OCI-LY7 (cell line): ENCODE measurements around the gene MAPRE2. TPM values are rescaled to one million over a fixed set of nuclear protein-coding genes. Genes with fewer than 3 reads are reported as not detected.

Source experiments
- BruUV-seq: library from RNA; stranded (reverse); fragments of 400-500 nt; replicated peaks from 2 replicates; lab custom pipeline; 2021; lab: Mats Ljungman, UMichigan
- CTCF ChIA-PET: fragments of 300-600 bp; sonication (Branson Sonifier 250); formaldehyde crosslinking; loops from one replicate; lab custom pipeline; 2022; ENCODE audit warnings: antibody characterized with exemption; ENCODE audit not compliant: unreplicated experiment; lab: Charles Lee
- POLR2A ChIA-PET: fragments of 300-600 bp; sonication (Branson Sonifier 250); formaldehyde crosslinking; loops from one replicate; lab custom pipeline; 2022; ENCODE audit warnings: antibody characterized with exemption; lab: Charles Lee
- DNase-seq: peaks from one replicate; pipeline ENCODE4 v3.0.0-alpha.2; 2015; ENCODE audit warnings: low spot score
- H2AFZ ChIP-seq: fragments of 200-600 bp; sonication (generic), shearing (Covaris generic); 2 replicates; pipeline ENCODE4 v1.6.1; 2014; ENCODE audit warnings: mild to moderate bottlenecking, antibody characterized with exemption, low read length, moderate library complexity
- H3K27ac ChIP-seq: fragments of 200-600 bp; sonication (generic); 2 replicates; pipeline ENCODE4 v1.5.1; 2014; ENCODE audit warnings: mixed run types, low read depth, mild to moderate bottlenecking, moderate library complexity, low read length, inconsistent platforms; ENCODE audit not compliant: poor library complexity, severe bottlenecking
- H3K36me3 ChIP-seq: fragments of 200-600 bp; sonication (generic); 2 replicates; pipeline ENCODE4 v1.6.1; 2014; ENCODE audit warnings: mild to moderate bottlenecking, antibody characterized with exemption, low read length, moderate library complexity, mixed read lengths; ENCODE audit not compliant: insufficient read depth
- H3K4me1 ChIP-seq: fragments of 200-600 bp; sonication (generic); 2 replicates; pipeline ENCODE4 v1.5.1; 2014; ENCODE audit warnings: mild to moderate bottlenecking, low read length; ENCODE audit not compliant: insufficient read depth, poor library complexity, severe bottlenecking
- H3K4me2 ChIP-seq: fragments of 200-600 bp; sonication (generic); 2 replicates; pipeline ENCODE4 v1.6.1; 2014; ENCODE audit warnings: mild to moderate bottlenecking, low read length
- H3K4me3 ChIP-seq: fragments of 200-600 bp; sonication (generic); 2 replicates; pipeline ENCODE4 v1.5.1; 2014; ENCODE audit warnings: mild to moderate bottlenecking, low read depth, low read length; ENCODE audit not compliant: poor library complexity, severe bottlenecking
- H3K79me2 ChIP-seq: fragments of 200-600 bp; sonication (generic); 2 replicates; pipeline ENCODE4 v1.6.1; 2016; ENCODE audit warnings: low read depth, mild to moderate bottlenecking, low read length, moderate library complexity, mixed read lengths; ENCODE audit not compliant: insufficient read depth
- H3K9me2 ChIP-seq: fragments of 200-600 bp; sonication (generic); 2 replicates; pipeline ENCODE4 v1.6.1; 2016; ENCODE audit warnings: mild to moderate bottlenecking, low read length, mixed read lengths; ENCODE audit not compliant: insufficient read depth
- H3K9me3 ChIP-seq: fragments of 200-600 bp; sonication (generic); 2 replicates; pipeline ENCODE4 v1.6.1; 2014; ENCODE audit warnings: mild to moderate bottlenecking, mixed run types, low read length, mixed read lengths
- H4K20me1 ChIP-seq: fragments of 200-600 bp; sonication (generic); 2 replicates; pipeline ENCODE4 v1.6.1; 2014; ENCODE audit warnings: mild to moderate bottlenecking, antibody characterized with exemption, low read length, moderate library complexity, mixed read lengths; ENCODE audit not compliant: insufficient read depth
- EZH2phosphoT487 ChIP-seq: fragments of 200-600 bp; sonication (generic); IDR thresholded peaks from 2 replicates; pipeline ENCODE4 v1.6.1; 2018; ENCODE audit warnings: low read depth, borderline replicate concordance, mild to moderate bottlenecking, mixed run types, antibody characterized with exemption, low read length, moderate library complexity, mixed read lengths
- intact Hi-C: fragments of 100-400 bp; cut with micrococcal nuclease; formaldehyde crosslinking; loops from one replicate; pipeline ENCODE4 v1.10.0; 2022; ENCODE audit not compliant: unreplicated experiment
- total RNA-seq, 2 experiments: library from RNA; depleted of rRNA in 1 of 2; stranded (reverse); fragments of >200 nt in 1 of 2; shearing (Covaris generic) in 1 of 2; gene quantifications; 2 replicates each; pipeline ENCODE4 v1.2.3, GENCODE V29; 2014 to 2022
- TF ChIP-seq, protein P1 (sequence below): fragments of 200-600 bp; sonication (generic); conservative IDR thresholded peaks from 2 replicates; pipeline ENCODE4 v1.5.1; 2014; ENCODE audit warnings: mild to moderate bottlenecking, antibody characterized with exemption, low read length, moderate library complexity, mixed read lengths

The MAPRE2 gene
- total RNA-seq, 2 experiments from 2014 or later: 17.1 to 35.2 TPM

DNA sequence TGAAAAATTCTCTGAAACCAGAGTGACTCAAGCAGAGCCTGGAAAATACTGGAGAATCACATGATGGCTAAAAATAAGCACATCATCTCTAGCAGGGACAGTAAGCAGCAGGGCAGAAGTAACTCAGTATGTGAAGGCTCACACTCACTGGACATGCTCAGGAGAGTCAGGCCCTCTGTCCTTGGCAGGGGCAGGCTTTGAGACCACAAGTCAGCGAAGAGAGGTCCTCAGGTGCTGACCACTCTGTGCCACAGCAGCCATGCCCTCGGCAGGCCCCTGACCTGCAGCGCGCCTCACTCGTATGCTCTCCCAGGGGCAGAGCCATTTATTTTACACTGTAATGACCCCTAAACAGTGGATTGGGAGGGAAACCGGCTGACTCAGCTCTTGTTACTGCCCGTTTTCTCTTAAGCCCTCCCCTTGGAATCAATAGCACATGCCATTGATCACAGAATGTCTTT is 76.8 kb downstream of the MAPRE2 start:
- H2AFZ ChIP-seq: no peak overlapping the region
- no peak overlapping the region for H3K27ac ChIP-seq
- H3K36me3 ChIP-seq: no peaks in the 10 kb centered on the region; the same call in 1 of the 2 replicates
- no peaks in the 10 kb centered on the region for H3K9me2 ChIP-seq
- no peaks in the 10 kb centered on the region for H3K79me2 ChIP-seq
- no peaks in the 10 kb centered on the region for H4K20me1 ChIP-seq
- no peak overlapping the region for H3K4me3 ChIP-seq
- BruUV-seq: no TSS peak
- no peak for DNase-seq
- H3K4me1 ChIP-seq: peaks cover 5% of the 10 kb centered on the region
- CTCF ChIA-PET: no interaction called here
- no peak overlapping the region for H3K4me2 ChIP-seq
- intact Hi-C loops: no loop called here
- TF ChIP-seq, protein P1, sequence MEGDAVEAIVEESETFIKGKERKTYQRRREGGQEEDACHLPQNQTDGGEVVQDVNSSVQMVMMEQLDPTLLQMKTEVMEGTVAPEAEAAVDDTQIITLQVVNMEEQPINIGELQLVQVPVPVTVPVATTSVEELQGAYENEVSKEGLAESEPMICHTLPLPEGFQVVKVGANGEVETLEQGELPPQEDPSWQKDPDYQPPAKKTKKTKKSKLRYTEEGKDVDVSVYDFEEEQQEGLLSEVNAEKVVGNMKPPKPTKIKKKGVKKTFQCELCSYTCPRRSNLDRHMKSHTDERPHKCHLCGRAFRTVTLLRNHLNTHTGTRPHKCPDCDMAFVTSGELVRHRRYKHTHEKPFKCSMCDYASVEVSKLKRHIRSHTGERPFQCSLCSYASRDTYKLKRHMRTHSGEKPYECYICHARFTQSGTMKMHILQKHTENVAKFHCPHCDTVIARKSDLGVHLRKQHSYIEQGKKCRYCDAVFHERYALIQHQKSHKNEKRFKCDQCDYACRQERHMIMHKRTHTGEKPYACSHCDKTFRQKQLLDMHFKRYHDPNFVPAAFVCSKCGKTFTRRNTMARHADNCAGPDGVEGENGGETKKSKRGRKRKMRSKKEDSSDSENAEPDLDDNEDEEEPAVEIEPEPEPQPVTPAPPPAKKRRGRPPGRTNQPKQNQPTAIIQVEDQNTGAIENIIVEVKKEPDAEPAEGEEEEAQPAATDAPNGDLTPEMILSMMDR: no peak
- TF ChIP-seq EZH2phosphoT487: no peak
- POLR2A ChIA-PET: interaction anchor here (1.1 kb wide), 1 partner anchor 92 kb away, joined by 3 read pairs; no protein-coding TSS in a partner anchor
- H3K9me3 ChIP-seq: no peaks in the 10 kb centered on the region

GRCh38 chr18:35118641-35119040 is 77.4 kb downstream of the MAPRE2 start:
- TF ChIP-seq EZH2phosphoT487: no peak
- TF ChIP-seq, protein P1: no peak
- no peaks in the 10 kb centered on the region for H4K20me1 ChIP-seq
- H3K4me2 ChIP-seq: no peak overlapping the region
- H3K4me1 ChIP-seq: peaks cover 5% of the 10 kb centered on the region
- H3K79me2 ChIP-seq: no peaks in the 10 kb centered on the region
- H3K9me3 ChIP-seq: no peaks in the 10 kb centered on the region
- CTCF ChIA-PET: no interaction called here
- H3K9me2 ChIP-seq: no peaks in the 10 kb centered on the region
- no TSS peak for BruUV-seq
- H2AFZ ChIP-seq: no peak overlapping the region
- no peaks in the 10 kb centered on the region; the same call in 1 of the 2 replicates for H3K36me3 ChIP-seq
- intact Hi-C loops: no loop called here
- H3K27ac ChIP-seq: no peak overlapping the region
- POLR2A ChIA-PET: interaction anchor here (1.1 kb wide), 1 partner anchor 92 kb away, joined by 3 read pairs; no protein-coding TSS in a partner anchor
- H3K4me3 ChIP-seq: no peak overlapping the region
- DNase-seq: no peak

DNA sequence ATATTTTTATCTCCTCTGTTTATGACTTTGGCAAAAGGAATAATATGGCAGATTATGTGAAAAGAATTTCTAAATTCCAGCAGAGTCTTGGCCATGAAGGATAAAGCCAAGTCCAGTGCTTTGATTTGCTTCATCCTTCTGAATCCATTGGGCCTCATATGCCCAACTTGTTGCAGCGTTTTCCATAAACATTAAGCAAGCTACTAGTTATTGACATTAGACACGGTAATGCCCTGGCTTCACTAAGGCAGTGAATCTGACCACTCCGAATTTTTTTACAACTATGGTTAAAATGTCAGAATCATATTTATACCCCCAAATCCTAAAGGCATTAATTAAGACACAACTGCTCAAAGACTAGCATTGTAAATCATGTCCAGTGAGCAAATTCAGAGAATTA is 79.8 kb downstream of the MAPRE2 start:
- Histone ChIP-seq H3K9me2 (no peaks in the 10 kb centered on the region), H3K27ac (no peak overlapping the region), H3K4me1 (no peaks in the 10 kb centered on the region), H2AFZ (no peak overlapping the region), H4K20me1 (no peaks in the 10 kb centered on the region), H3K79me2 (no peaks in the 10 kb centered on the region), H3K4me2 (no peak overlapping the region), H3K36me3 (no peaks in the 10 kb centered on the region; the same call in 1 of the 2 replicates), H3K4me3 (no peak overlapping the region), H3K9me3 (no peaks in the 10 kb centered on the region)
- DNase-seq: no peak
- POLR2A ChIA-PET: no interaction called here
- CTCF ChIA-PET: no interaction called here
- no TSS peak for BruUV-seq
- TF ChIP-seq EZH2phosphoT487: no peak
- TF ChIP-seq, protein P1: no peak
- intact Hi-C loops: no loop called here
